G401.6 (cell line): Measurements from ENCODE around the gene FGF14.

Experiments used
- FAIRE-seq: peaks from 2 replicates; lab custom pipeline; 2012; peaks lifted over from hg19 to GRCh38; lab: Jason Lieb, UNC

The FGF14 gene

GRCh38 chr13:101711307-101712025 lies 690.4 kb downstream of the FGF14 start:
- no peak for FAIRE-seq

- FAIRE-seq, result no peak
Measured at GRCh38 chr13:101709952-101710351, 691.9 kb downstream of the FGF14 start.

- FAIRE-seq, result no peak
Measured at GRCh38 chr13:101708115-101708514, 693.7 kb downstream of the FGF14 start.

GRCh38 chr13:101707659-101708058 lies 694.2 kb downstream of the FGF14 start:
- FAIRE-seq, result no peak

GRCh38 chr13:101706651-101707050 lies 695.2 kb downstream of the FGF14 start:
- FAIRE-seq, result no peak

- FAIRE-seq, result no peak
Measured at GRCh38 chr13:101703838-101704237, 698.0 kb downstream of the FGF14 start.

- FAIRE-seq, result no peak
Measured at GRCh38 chr13:101703081-101703480, 698.8 kb downstream of the FGF14 start.

- FAIRE-seq, result no peak
Measured at GRCh38 chr13:101700598-101700997, 701.2 kb downstream of the FGF14 start.

- FAIRE-seq, result no peak
Measured at GRCh38 chr13:101698400-101698799, 703.4 kb downstream of the FGF14 start.

GRCh38 chr13:101697745-101698144 lies 704.1 kb downstream of the FGF14 start:
- FAIRE-seq, result no peak

GRCh38 chr13:101695870-101696516 lies 705.9 kb downstream of the FGF14 start:
- FAIRE-seq, result no peak

GRCh38 chr13:101691341-101691860 lies 710.4 kb downstream of the FGF14 start:
- FAIRE-seq, result no peak

- no peak for FAIRE-seq
Measured at GRCh38 chr13:101690871-101691270, 711.0 kb downstream of the FGF14 start.

GRCh38 chr13:101686003-101686402 lies 715.8 kb downstream of the FGF14 start:
- no peak for FAIRE-seq

GRCh38 chr13:101681834-101682233 lies 720.0 kb downstream of the FGF14 start:
- FAIRE-seq, result no peak

- FAIRE-seq, result no peak
Measured at GRCh38 chr13:101673360-101674105, 728.3 kb downstream of the FGF14 start.

GRCh38 chr13:101661839-101662238 lies 740.0 kb downstream of the FGF14 start:
- no peak for FAIRE-seq
